ENCODE measurements around the gene DNM1L. TPM values are rescaled to one million over a fixed set of nuclear protein-coding genes. Genes with fewer than 3 reads are reported as not detected.

The DNM1L gene
- polyA plus RNA-seq, 1 experiment: 68.2 TPM

GRCh38 chr12:32753605-32754004, 74.5 kb downstream of the DNM1L start:
- Histone ChIP-seq H3K9me3 (ENCODE audit: control insufficient read depth, insufficient read depth, low read length) (no peaks in the 10 kb centered on the region), H3K27ac (ENCODE audit: low read depth, low read length) (no peak overlapping the region), H3K4me3 (ENCODE audit: low read depth, low read length) (peak overlapping the region; percentile 75), H3K27me3 (ENCODE audit: control insufficient read depth, insufficient read depth, low read length) (no peaks in the 10 kb centered on the region)
- CTCF ChIA-PET: no interaction called here
- TF ChIP-seq CTCF (IDR thresholded peaks at IDR 0.05; ENCODE audit: low read depth, low read length): no peak
- no peak for DNase-seq (ENCODE audit: low read depth, low spot score)
- POLR2A ChIA-PET: no interaction called here

- Histone ChIP-seq H3K4me3 (ENCODE audit: low read depth, low read length) (peak overlapping the region; percentile 75), H3K27ac (ENCODE audit: low read depth, low read length) (peak overlapping the region; percentile 41), H3K9me3 (ENCODE audit: control insufficient read depth, insufficient read depth, low read length) (no peaks in the 10 kb centered on the region), H3K27me3 (ENCODE audit: control insufficient read depth, insufficient read depth, low read length) (no peaks in the 10 kb centered on the region)
- ChIA-PET POLR2A (interaction anchor here (2.1 to 2.6 kb wide), 2 partner anchors 1101 to 1268 kb away, joined by 5 to 28 read pairs; partner anchors contain the start of gene ALG10), CTCF (interaction anchor here (0.7 to 4.9 kb wide), 5 partner anchors 298 to 1281 kb away, joined by 6 to 174 read pairs (median 13); partner anchors contain the start of gene ALG10)
- DNase-seq (ENCODE audit: low read depth, low spot score): no peak
- no peak for TF ChIP-seq CTCF (IDR thresholded peaks at IDR 0.05; ENCODE audit: low read depth, low read length)
Observed at GRCh38 chr12:32754111-32754510, 75.0 kb downstream of the DNM1L start.

DNA sequence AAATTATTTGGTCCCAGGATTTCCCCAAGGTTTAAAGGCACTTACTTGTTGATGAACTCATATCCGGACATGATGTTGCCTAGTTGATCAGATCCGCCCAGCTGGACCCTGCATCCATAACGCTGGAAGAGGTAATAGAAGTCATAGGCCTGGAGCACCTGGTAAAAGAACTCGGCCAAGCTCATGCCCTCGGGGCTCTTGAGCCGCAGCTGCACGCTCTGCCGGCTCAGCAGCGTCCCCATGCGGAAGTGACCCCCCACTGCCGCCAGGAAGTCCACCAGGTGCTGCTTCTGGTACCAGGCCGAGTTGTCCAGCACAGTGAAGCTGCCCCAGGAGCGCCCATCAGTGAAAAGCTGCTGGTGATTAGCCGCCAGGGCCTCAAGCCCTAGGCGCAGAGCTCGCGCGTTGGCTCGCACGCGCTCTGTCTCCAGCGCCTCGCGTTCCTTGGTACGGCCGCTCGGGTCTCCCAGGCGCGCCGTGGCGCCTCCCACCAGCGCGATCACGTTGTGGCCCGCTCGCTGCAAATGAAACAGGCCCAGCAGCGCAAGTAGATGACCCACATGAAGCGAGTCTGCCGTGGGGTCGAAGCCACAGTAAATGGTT, 76.1 kb downstream of the DNM1L start:
- H3K4me3 ChIP-seq (ENCODE audit: low read depth, low read length): peak overlapping the region; percentile 75
- ChIA-PET CTCF (interaction anchor here (0.6 to 4.9 kb wide), 32 partner anchors 9 to 1429 kb away, joined by 3 to 174 read pairs (median 6); partner anchors contain the start of genes ALG10 and SINHCAF), POLR2A (interaction anchor here (0.7 to 2.6 kb wide), 3 partner anchors 24 to 1267 kb away, joined by 5 to 28 read pairs (median 5); partner anchors contain the start of gene ALG10)
- no peaks in the 10 kb centered on the region for H3K27me3 ChIP-seq (ENCODE audit: control insufficient read depth, insufficient read depth, low read length)
- DNase-seq (ENCODE audit: low read depth, low spot score): peak; percentile 49
- TF ChIP-seq CTCF (IDR thresholded peaks at IDR 0.05; ENCODE audit: low read depth, low read length): peak; percentile 78
- no peaks in the 10 kb centered on the region for H3K9me3 ChIP-seq (ENCODE audit: control insufficient read depth, insufficient read depth, low read length)
- H3K27ac ChIP-seq (ENCODE audit: low read depth, low read length): peak overlapping the region; percentile 91

DNA sequence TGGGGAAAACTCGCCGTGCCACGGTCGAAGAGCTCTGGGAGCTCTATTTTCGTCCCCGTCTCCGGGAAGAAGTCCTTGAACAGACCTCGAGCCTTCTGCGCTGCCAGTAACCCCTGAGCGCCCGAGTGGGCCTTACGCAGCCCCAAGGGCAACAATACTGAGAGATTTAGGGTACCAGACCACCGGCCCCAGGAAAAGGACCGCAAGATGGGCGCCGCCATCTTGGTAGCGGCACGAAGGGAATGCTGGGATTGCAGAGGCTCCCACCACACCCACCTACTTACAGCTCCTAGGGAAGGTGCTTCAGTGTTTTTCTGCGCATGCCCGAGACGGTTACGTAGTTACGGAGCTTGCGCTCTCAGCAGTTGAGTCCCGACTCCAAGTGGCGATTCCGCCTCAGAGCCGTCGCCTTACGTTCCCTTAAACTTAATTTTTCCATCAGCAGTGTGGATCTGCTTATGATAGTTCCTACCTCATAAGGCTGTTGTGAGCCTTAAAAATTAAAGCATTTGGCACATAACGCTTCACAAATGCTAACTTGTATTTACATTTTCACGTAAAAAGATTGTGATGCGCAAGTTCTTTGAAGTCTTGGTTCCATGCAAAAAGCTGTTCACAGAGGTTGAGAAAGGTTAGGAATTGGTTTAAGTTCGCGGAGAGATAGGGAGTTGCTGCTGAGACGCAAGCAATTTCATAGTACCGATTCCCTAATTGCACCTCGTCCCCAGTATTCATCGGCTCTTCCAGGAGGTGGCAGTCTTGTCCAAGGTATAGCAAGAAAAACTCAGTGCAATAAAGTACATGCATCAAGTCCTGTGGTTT, 76.8 kb downstream of the DNM1L start, which contains the start of gene YARS2:
YARS2 (minus strand) TSS at position 244 of the 822 bp plus-strand sequence; CDS start at position 221, 23 bp downstream.
- no peaks in the 10 kb centered on the region for H3K9me3 ChIP-seq (ENCODE audit: control insufficient read depth, insufficient read depth, low read length)
- peak within 1 kb of the TSS; percentile 91 for H3K27ac ChIP-seq (ENCODE audit: low read depth, low read length)
- DNase-seq (ENCODE audit: low read depth, low spot score): peak; percentile 96
- ChIA-PET CTCF (interaction anchor here (0.6 to 4.9 kb wide), 30 partner anchors 8 to 1430 kb away, joined by 3 to 174 read pairs (median 6); partner anchors contain the start of genes ALG10, RESF1 and SINHCAF), POLR2A (interaction anchor here (1.0 to 2.6 kb wide), 3 partner anchors 25 to 1266 kb away, joined by 3 to 28 read pairs (median 5); partner anchors contain the start of gene ALG10)
- H3K4me3 ChIP-seq (ENCODE audit: low read depth, low read length): peak within 1 kb of the TSS; percentile 75
- peak; percentile 83 for TF ChIP-seq CTCF (IDR thresholded peaks at IDR 0.05; ENCODE audit: low read depth, low read length)
- no peaks in the 10 kb centered on the region for H3K27me3 ChIP-seq (ENCODE audit: control insufficient read depth, insufficient read depth, low read length)
